Activated B cell treated with CpG ODN at 0.5 μM for 24 hours (primary cell): ENCODE measurements around the gene ENPP7. TPM values are rescaled to one million over a fixed set of nuclear protein-coding genes. Genes with fewer than 3 reads are reported as not detected.

ENCODE experiments used
- ATAC-seq: fragments of 200-7000 bp; cut with Tn5 transposase; one replicate; pipeline ENCODE4 v1.10.0; 2021; ENCODE audit warnings: low read depth, mild to moderate bottlenecking, moderate library complexity
- CTCF ChIA-PET: fragments of 350-600 bp; sonication (Branson Sonifier 250); formaldehyde crosslinking; loops from one replicate; lab custom pipeline; 2021; ENCODE audit warnings: antibody characterized with exemption; lab: Charles Lee
- POLR2A ChIA-PET: fragments of 350-600 bp; sonication (Branson Sonifier 250); formaldehyde crosslinking; loops from one replicate; lab custom pipeline; 2021; ENCODE audit warnings: antibody characterized with exemption; lab: Charles Lee
- DNase-seq: peaks from one replicate; pipeline ENCODE4 v3.0.0; 2022
- H3K27ac Mint-ChIP-seq: one replicate; pipeline ENCODE4 v1.8.0; 2020; ENCODE audit warnings: mixed read lengths
- H3K27me3 Mint-ChIP-seq: one replicate; pipeline ENCODE4 v1.8.0; 2021; ENCODE audit warnings: mixed read lengths
- H3K36me3 Mint-ChIP-seq: one replicate; pipeline ENCODE4 v1.8.0; 2021; ENCODE audit warnings: low read depth, mixed read lengths
- H3K4me1 Mint-ChIP-seq: one replicate; pipeline ENCODE4 v1.8.0; 2021; ENCODE audit warnings: mixed read lengths
- H3K4me3 Mint-ChIP-seq: one replicate; pipeline ENCODE4 v1.8.0; 2020; ENCODE audit warnings: mild to moderate bottlenecking, mixed read lengths
- H3K9me3 Mint-ChIP-seq: one replicate; pipeline ENCODE4 v1.8.0; 2020; ENCODE audit warnings: mixed read lengths
- intact Hi-C: fragments of 100-400 bp; cut with micrococcal nuclease; formaldehyde crosslinking; loops from one replicate; pipeline ENCODE4 v1.15.1; 2024
- total RNA-seq: library from RNA; stranded (reverse); gene quantifications from 2 replicates; pipeline ENCODE4 v1.2.3, GENCODE V29; 2022
- TF ChIP-seq, protein P1 (sequence below): fragments of 200-600 bp; IDR thresholded peaks from one replicate; pipeline ENCODE4 v1.8.0; 2022; ENCODE audit warnings: antibody characterized with exemption, mild to moderate bottlenecking

The ENPP7 gene
- total RNA-seq, 1 donor from 2014 or later: 1.5 TPM

DNA sequence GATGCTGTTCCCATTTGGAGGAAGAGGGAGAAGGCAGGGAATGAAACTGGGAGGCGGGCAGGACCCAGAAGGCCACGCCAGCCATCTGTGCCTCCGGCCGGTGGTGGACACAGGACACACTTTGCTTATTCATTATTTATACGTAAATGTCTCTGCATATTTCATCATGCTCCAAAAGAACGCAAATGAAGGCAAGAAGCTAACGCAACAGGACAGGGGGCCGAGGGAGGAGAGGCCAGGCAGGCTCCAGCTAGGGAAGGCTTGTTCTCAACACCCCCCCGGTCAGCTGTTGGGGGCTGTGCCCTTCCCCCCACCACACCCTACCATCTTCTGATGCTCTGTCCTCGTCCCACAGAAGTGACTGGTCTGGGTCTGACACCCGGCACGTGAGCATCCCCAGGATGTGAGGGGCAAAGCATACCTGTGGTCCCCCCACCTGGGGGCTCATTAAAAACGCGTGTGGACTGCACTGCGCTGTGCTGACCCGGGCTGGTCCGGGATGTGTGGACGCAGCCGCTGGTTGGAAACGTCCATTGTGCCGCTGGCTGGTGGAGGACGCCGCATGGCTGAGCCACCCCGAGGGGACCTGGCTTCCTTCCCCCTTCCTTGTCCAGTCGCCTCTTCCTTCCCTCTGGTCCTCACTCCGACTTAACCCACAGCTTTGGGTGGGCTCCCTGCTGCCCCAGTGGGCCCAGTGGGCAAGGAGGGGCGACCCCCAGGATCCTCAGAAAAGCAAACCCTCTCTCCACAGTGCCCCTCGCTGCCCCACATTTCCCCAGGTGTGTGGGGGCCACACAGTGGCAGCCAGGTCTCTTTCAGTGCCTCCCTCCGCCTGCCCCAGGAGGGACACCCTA lies 46.4 kb upstream of the ENPP7 start:
- TF ChIP-seq, protein P1, sequence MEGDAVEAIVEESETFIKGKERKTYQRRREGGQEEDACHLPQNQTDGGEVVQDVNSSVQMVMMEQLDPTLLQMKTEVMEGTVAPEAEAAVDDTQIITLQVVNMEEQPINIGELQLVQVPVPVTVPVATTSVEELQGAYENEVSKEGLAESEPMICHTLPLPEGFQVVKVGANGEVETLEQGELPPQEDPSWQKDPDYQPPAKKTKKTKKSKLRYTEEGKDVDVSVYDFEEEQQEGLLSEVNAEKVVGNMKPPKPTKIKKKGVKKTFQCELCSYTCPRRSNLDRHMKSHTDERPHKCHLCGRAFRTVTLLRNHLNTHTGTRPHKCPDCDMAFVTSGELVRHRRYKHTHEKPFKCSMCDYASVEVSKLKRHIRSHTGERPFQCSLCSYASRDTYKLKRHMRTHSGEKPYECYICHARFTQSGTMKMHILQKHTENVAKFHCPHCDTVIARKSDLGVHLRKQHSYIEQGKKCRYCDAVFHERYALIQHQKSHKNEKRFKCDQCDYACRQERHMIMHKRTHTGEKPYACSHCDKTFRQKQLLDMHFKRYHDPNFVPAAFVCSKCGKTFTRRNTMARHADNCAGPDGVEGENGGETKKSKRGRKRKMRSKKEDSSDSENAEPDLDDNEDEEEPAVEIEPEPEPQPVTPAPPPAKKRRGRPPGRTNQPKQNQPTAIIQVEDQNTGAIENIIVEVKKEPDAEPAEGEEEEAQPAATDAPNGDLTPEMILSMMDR: no peak
- Mint-ChIP-seq H3K4me1 (peaks cover 2% of the 10 kb centered on the region), H3K4me3 (no peak overlapping the region), H3K36me3 (no peaks in the 10 kb centered on the region), H3K27me3 (peaks cover 44% of the 10 kb centered on the region), H3K9me3 (no peaks in the 10 kb centered on the region), H3K27ac (no peak overlapping the region)
- intact Hi-C loops: no loop called here
- DNase-seq (no peak), ATAC-seq (no peak)
- ChIA-PET CTCF (no interaction called here), POLR2A (no interaction called here)

DNA sequence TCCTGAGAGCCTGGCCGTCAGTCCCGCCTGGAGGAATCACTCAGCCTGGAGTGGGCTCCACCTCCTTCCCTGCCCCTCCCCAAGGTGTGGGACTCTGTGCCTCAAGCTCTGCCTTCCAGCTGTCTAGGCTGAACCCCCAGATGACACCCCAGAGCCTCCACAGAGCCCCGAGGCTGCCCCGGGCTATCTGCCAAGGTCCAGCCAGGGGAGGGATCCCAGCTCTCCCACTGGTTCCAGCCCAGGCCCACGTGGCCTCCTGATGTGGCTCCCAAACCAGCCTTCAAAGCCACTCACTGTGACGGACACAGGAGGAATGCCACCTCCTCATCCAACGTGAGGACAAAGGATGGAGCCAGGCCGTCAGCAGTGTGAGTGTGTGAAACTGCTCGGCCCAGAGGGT lies 45.6 kb upstream of the ENPP7 start:
- H3K27ac Mint-ChIP-seq: no peak overlapping the region
- DNase-seq (no peak), ATAC-seq (no peak)
- TF ChIP-seq, protein P1: no peak
- POLR2A ChIA-PET: no interaction called here
- H3K27me3 Mint-ChIP-seq: peaks cover 42% of the 10 kb centered on the region
- intact Hi-C loops: no loop called here
- H3K9me3 Mint-ChIP-seq: no peaks in the 10 kb centered on the region
- H3K36me3 Mint-ChIP-seq: no peaks in the 10 kb centered on the region
- CTCF ChIA-PET: no interaction called here
- H3K4me1 Mint-ChIP-seq: peaks cover 2% of the 10 kb centered on the region
- H3K4me3 Mint-ChIP-seq: no peak overlapping the region

DNA sequence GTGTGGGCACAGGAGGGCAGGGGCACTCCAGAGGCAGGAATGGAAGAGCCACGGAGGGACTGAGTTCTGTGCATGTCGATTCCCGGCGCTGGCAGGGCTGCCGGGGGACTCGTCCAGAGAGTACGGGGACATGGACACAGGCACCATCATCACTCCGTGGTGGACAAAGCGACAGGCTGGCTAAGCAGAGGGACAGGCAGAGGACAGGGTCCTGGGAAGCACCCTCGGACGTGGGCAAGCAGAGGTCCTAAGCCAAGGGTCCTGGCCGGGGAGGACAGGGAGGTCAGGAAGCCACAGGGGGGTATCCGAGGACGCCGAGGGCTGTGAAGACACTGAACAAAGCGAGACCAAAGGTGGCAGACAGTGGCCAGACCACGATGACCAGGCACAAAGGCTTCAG lies 44.3 kb upstream of the ENPP7 start:
- peaks cover 2% of the 10 kb centered on the region for H3K4me1 Mint-ChIP-seq
- no peak overlapping the region for H3K4me3 Mint-ChIP-seq
- intact Hi-C loops: no loop called here
- CTCF ChIA-PET: no interaction called here
- no peaks in the 10 kb centered on the region for H3K9me3 Mint-ChIP-seq
- POLR2A ChIA-PET: no interaction called here
- no peak overlapping the region for H3K27ac Mint-ChIP-seq
- ATAC-seq (no peak), DNase-seq (no peak)
- TF ChIP-seq, protein P1: no peak
- peaks cover 40% of the 10 kb centered on the region for H3K27me3 Mint-ChIP-seq
- no peaks in the 10 kb centered on the region for H3K36me3 Mint-ChIP-seq

DNA sequence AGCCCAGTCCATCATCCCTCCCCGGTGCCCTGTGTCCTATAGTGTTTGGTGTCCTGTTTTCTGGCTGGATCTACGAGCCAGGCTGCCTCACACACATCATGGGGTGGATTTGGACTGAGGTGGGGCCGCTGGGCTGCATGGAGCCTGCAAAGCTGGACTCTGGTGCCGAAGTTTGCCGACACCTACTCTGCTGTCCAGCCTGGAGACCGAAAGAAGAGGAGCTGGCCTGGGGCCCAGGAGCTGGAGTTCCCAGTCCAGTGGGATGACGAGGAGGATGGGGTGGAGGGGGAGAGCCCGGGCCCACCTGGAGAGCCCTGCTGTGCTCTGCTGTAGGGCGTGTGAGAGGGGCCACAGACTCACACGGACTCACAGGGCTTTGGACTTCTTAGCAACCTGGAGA lies 40.3 kb upstream of the ENPP7 start:
- intact Hi-C loops: no loop called here
- ATAC-seq (no peak), DNase-seq (no peak)
- ChIA-PET CTCF (no interaction called here), POLR2A (no interaction called here)
- no peaks in the 10 kb centered on the region for H3K36me3 Mint-ChIP-seq
- no peaks in the 10 kb centered on the region for H3K9me3 Mint-ChIP-seq
- no peaks in the 10 kb centered on the region for H3K4me1 Mint-ChIP-seq
- H3K27ac Mint-ChIP-seq: no peak overlapping the region
- TF ChIP-seq, protein P1: no peak
- H3K4me3 Mint-ChIP-seq: no peak overlapping the region
- peaks cover 35% of the 10 kb centered on the region for H3K27me3 Mint-ChIP-seq

DNA sequence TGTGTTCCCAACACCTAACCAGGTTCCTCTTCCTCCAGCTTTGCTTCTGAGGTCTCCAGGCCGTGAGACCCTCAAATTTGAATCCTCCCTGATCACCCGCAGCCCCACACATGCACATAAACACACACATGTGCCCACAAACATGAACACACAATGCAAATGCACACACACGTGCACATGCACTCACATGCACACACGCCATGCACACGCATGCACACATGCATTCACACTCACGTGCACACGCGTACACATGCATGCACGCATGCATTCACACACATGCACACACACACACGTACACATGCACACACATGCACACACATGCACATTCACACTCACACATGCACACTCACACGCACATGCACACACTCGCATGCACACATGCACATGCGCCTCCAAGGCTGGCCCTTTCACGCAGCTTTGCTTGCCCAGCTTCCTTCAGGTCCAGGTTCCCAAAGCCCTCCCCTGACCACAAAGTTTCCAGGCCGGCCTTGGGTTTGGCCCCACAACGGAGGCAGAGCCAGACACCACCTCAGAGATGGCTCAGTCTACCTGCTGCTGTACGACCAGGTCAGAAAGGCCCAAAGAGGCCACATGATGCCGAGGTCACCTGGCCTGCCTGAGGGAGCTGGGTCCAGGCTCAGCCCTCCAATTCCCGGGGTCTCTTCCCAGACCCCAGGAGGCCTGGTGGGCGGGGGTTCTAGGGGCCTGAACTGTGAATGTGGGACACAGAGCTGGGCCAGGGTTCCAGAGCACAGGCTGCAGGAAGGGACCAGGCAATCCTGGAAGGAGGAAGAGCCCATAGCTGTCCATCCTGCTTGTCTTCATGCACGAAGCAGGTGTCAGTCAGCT lies 39.5 kb upstream of the ENPP7 start:
- TF ChIP-seq, protein P1: no peak
- H3K9me3 Mint-ChIP-seq: no peaks in the 10 kb centered on the region
- no peak for DNase-seq
- H3K36me3 Mint-ChIP-seq: no peaks in the 10 kb centered on the region
- intact Hi-C loops: no loop called here
- no peak for ATAC-seq
- CTCF ChIA-PET: no interaction called here
- POLR2A ChIA-PET: no interaction called here
- H3K27me3 Mint-ChIP-seq: peaks cover 35% of the 10 kb centered on the region
- no peak overlapping the region for H3K4me3 Mint-ChIP-seq
- H3K27ac Mint-ChIP-seq: no peak overlapping the region
- no peaks in the 10 kb centered on the region for H3K4me1 Mint-ChIP-seq
